ENCODE results near the gene UBC. TPM values are rescaled to one million over a fixed set of nuclear protein-coding genes. Genes with fewer than 3 reads are reported as not detected.
"Not testable (repeated sequence)": the region's sequence is repeated elsewhere in the genome, so short reads cannot be mapped to it uniquely, and the experiment has no call there.

Gene UBC
- total RNA-seq, 2 donors from 2014 or later: 637 to 675 TPM

GRCh38 chr12:124888260-124888659 is 26.2 kb downstream of the UBC start:
- no peak for TF ChIP-seq POLR2A (IDR thresholded peaks at IDR 0.05)
- no peak for TF ChIP-seq CTCF (IDR thresholded peaks at IDR 0.05)
- 61 to 65% methylated on average over 2 of the region's 2 CpGs for WGBS, 2 donors
- intact Hi-C loops (cut with DNase I): no loop called here
- H3K27ac ChIP-seq: no peak overlapping the region
- H3K4me3 ChIP-seq: no peak overlapping the region
- H3K36me3 ChIP-seq (replicated peaks in 1 of 2; ENCODE audit: insufficient read depth in 1 of 2, low read depth in 2 of 2): no peaks in the 10 kb centered on the region
- H3K27me3 ChIP-seq: no peaks in the 10 kb centered on the region
- H3K9me3 ChIP-seq: no peaks in the 10 kb centered on the region
- ATAC-seq: no peak
- DNase-seq: no peak
- no peaks in the 10 kb centered on the region for H3K4me1 ChIP-seq

GRCh38 chr12:124887766-124888165 is 26.7 kb downstream of the UBC start:
- H3K4me1 ChIP-seq; ATAC-seq; H3K9me3 ChIP-seq; H3K4me3 ChIP-seq; DNase-seq; intact Hi-C loops (cut with DNase I); H3K27me3 ChIP-seq; H3K27ac ChIP-seq; H3K36me3 ChIP-seq (replicated peaks in 1 of 2; ENCODE audit: insufficient read depth in 1 of 2, low read depth in 2 of 2): not testable (repeated sequence)
- WGBS, 2 donors: 95 to 96% methylated on average over 9 of the region's 9 CpGs

- Histone ChIP-seq H3K4me3 (no peak overlapping the region), H3K9me3 (no peaks in the 10 kb centered on the region), H3K27ac (no peak overlapping the region), H3K36me3 (replicated peaks in 1 of 2; ENCODE audit: insufficient read depth in 1 of 2, low read depth in 2 of 2) (no peaks in the 10 kb centered on the region), H3K27me3 (no peaks in the 10 kb centered on the region), H3K4me1 (no peaks in the 10 kb centered on the region)
- ATAC-seq: no peak
- intact Hi-C loops (cut with DNase I): no loop called here
- peak in 2 of 4 donors; percentile 37 to 44 for DNase-seq
- TF ChIP-seq CTCF (IDR thresholded peaks at IDR 0.05): no peak
- TF ChIP-seq POLR2A (IDR thresholded peaks at IDR 0.05): no peak
- WGBS, 2 donors: 71 to 80% methylated on average over 13 to 14 of the region's 15 CpGs
These were observed 29.6 kb downstream of the UBC start for GRCh38 chr12:124884587-124885438.

GRCh38 chr12:124883263-124884130 is 31.0 kb downstream of the UBC start:
- Histone ChIP-seq H3K4me3 (no peak overlapping the region), H3K36me3 (replicated peaks in 1 of 2; ENCODE audit: insufficient read depth in 1 of 2, low read depth in 2 of 2) (no peaks in the 10 kb centered on the region), H3K27me3 (no peaks in the 10 kb centered on the region), H3K4me1 (no peaks in the 10 kb centered on the region), H3K27ac (no peak overlapping the region), H3K9me3 (no peaks in the 10 kb centered on the region)
- TF ChIP-seq CTCF (IDR thresholded peaks at IDR 0.05) (no peak), POLR2A (IDR thresholded peaks at IDR 0.05) (no peak)
- no peak for ATAC-seq
- no peak for DNase-seq
- intact Hi-C loops (cut with DNase I): no loop called here
- WGBS, 2 donors: 82 to 84% methylated on average over 10 of the region's 10 CpGs

- ATAC-seq (no peak), DNase-seq (no peak)
- no peaks in the 10 kb centered on the region for H3K27me3 ChIP-seq
- no peaks in the 10 kb centered on the region for H3K36me3 ChIP-seq (replicated peaks in 1 of 2; ENCODE audit: insufficient read depth in 1 of 2, low read depth in 2 of 2)
- WGBS, 2 donors: 65 to 80% methylated on average over 8 to 10 of the region's 10 CpGs
- H3K27ac ChIP-seq: no peak overlapping the region
- intact Hi-C loops (cut with DNase I): no loop called here
- TF ChIP-seq POLR2A (IDR thresholded peaks at IDR 0.05) (no peak), CTCF (IDR thresholded peaks at IDR 0.05) (no peak)
- H3K4me1 ChIP-seq: no peaks in the 10 kb centered on the region
- no peaks in the 10 kb centered on the region for H3K9me3 ChIP-seq
- H3K4me3 ChIP-seq: no peak overlapping the region
These were observed 33.3 kb downstream of the UBC start for GRCh38 chr12:124881123-124881522.

- WGBS, 2 donors: 87% methylated on average over 8 to 11 of the region's 11 CpGs
- DNase-seq; H3K4me1 ChIP-seq; intact Hi-C loops (cut with DNase I); H3K27me3 ChIP-seq; H3K4me3 ChIP-seq; H3K36me3 ChIP-seq (replicated peaks in 1 of 2; ENCODE audit: insufficient read depth in 1 of 2, low read depth in 2 of 2); H3K9me3 ChIP-seq; H3K27ac ChIP-seq; ATAC-seq: not testable (repeated sequence)
These were observed 34.1 kb downstream of the UBC start for GRCh38 chr12:124880335-124880734.

Data from body of pancreas (tissue), 4 donors.